Stomach (tissue), 4 donors: Measurements from ENCODE around the gene KDM8.

Experiments used
- CTCF ChIP-seq, 7 experiments: fragments of 450-650 bp in 4 of 7; fragments of 200-600 bp in 3 of 7; sonication (generic) in 3 of 7; IDR thresholded peaks; one replicate each; pipeline ENCODE4 v1.5.1; 2016 to 2019; ENCODE audit warnings: antibody characterized with exemption in 7 of 7, control low read depth in 2 of 7, mild to moderate bottlenecking in 1 of 7
- EP300 ChIP-seq: sonication (generic); formaldehyde crosslinking; IDR thresholded peaks from one replicate; pipeline ENCODE4 v1.6.1; 2017; ENCODE audit warnings: antibody characterized with exemption
- POLR2A ChIP-seq, 4 donors: fragments of 450-650 bp; IDR thresholded peaks; one replicate each; pipeline ENCODE4 v1.6.1; 2016; ENCODE audit warnings: antibody characterized with exemption in 4 of 4, control low read depth in 2 of 4, mild to moderate bottlenecking in 1 of 4, moderate library complexity in 1 of 4
- POLR2AphosphoS5 ChIP-seq, 3 donors: sonication (generic); formaldehyde crosslinking; IDR thresholded peaks; one replicate each; pipeline ENCODE4 v1.6.1; 2016; ENCODE audit warnings: antibody characterized with exemption in 3 of 3

- TF ChIP-seq CTCF (IDR thresholded peaks at IDR 0.05) (no peak), EP300 (no peak), POLR2A (IDR thresholded peaks at IDR 0.05) (no peak), POLR2AphosphoS5 (IDR thresholded peaks at IDR 0.05) (no peak)
These were observed 22.1 kb upstream of the KDM8 start for GRCh38 chr16:27181019-27181790.
